ENCODE results near the gene GAS7. TPM values are rescaled to one million over a fixed set of nuclear protein-coding genes. Genes with fewer than 3 reads are reported as not detected.

Gene GAS7
- total and polyA plus RNA-seq, 2 experiments from 2014 or later, result 25.8 to 27.3 TPM

- peaks cover 3% of the 10 kb centered on the region for H4K20me1 ChIP-seq (ENCODE audit: insufficient read depth, poor library complexity, severe bottlenecking)
- peaks cover 50% of the 10 kb centered on the region for H3K79me2 ChIP-seq
- no peaks in the 10 kb centered on the region for H3K9me3 ChIP-seq (ENCODE audit: low read depth)
- no peaks in the 10 kb centered on the region for H3K9me2 ChIP-seq (replicated peaks; ENCODE audit: insufficient read depth)
- peaks cover 1% of the 10 kb centered on the region for H3K4me1 ChIP-seq (ENCODE audit: insufficient read depth)
- H2AFZ ChIP-seq, result no peak overlapping the region
- H3K36me3 ChIP-seq (replicated peaks; ENCODE audit: insufficient read depth, low read depth), result no peaks in the 10 kb centered on the region
- H3K27me3 ChIP-seq, result peaks cover 4% of the 10 kb centered on the region
- peak; percentile 31 for DNase-seq (ENCODE audit: low spot score)
- H3K4me3 ChIP-seq, result peak overlapping the region; percentile 97
- H3K27ac ChIP-seq, result peak overlapping the region; percentile 70
- TF ChIP-seq EZH2 (IDR thresholded peaks at IDR 0.05; ENCODE audit: borderline replicate concordance), result no peak
- H3K4me2 ChIP-seq, result peak overlapping the region; percentile 95
- WGBS (ENCODE audit: low lambda C conversion rate, missing lambda C conversion rate), result 18% methylated on average over 11 of the region's 11 CpGs
Observed at GRCh38 chr17:10197362-10197720, 1.1 kb downstream of the GAS7 start.

- H3K27me3 ChIP-seq, result peaks cover 4% of the 10 kb centered on the region
- 70% methylated on average over 4 of the region's 4 CpGs for WGBS (ENCODE audit: low lambda C conversion rate, missing lambda C conversion rate)
Observed at GRCh38 chr17:10196941-10197340, 1.5 kb downstream of the GAS7 start.

GRCh38 chr17:10196384-10196895 lies 2.0 kb downstream of the GAS7 start:
- TF ChIP-seq CTCF (IDR thresholded peaks at IDR 0.05; ENCODE audit: poor library complexity) (no peak), EZH2 (IDR thresholded peaks at IDR 0.05; ENCODE audit: borderline replicate concordance) (no peak), EZH2phosphoT487 (IDR thresholded peaks at IDR 0.05; ENCODE audit: low read depth, severe bottlenecking, unreplicated experiment) (no peak)
- no peak overlapping the region for H2AFZ ChIP-seq
- H3K4me1 ChIP-seq (ENCODE audit: insufficient read depth), result peaks cover 6% of the 10 kb centered on the region
- peak overlapping the region; percentile 97 for H3K4me3 ChIP-seq
- no peak overlapping the region for H3K27ac ChIP-seq
- peaks cover 4% of the 10 kb centered on the region for H3K27me3 ChIP-seq
- no peak for DNase-seq (ENCODE audit: low spot score)
- H3K79me2 ChIP-seq, result peaks cover 56% of the 10 kb centered on the region
- 93% methylated on average over 11 of the region's 11 CpGs for WGBS (ENCODE audit: low lambda C conversion rate, missing lambda C conversion rate)
- H3K9me2 ChIP-seq (replicated peaks; ENCODE audit: insufficient read depth), result no peaks in the 10 kb centered on the region
- H3K4me2 ChIP-seq, result peak overlapping the region; percentile 95
- no peaks in the 10 kb centered on the region for H3K9me3 ChIP-seq (ENCODE audit: low read depth)
- H3K36me3 ChIP-seq (replicated peaks; ENCODE audit: insufficient read depth, low read depth), result no peaks in the 10 kb centered on the region
- H4K20me1 ChIP-seq (ENCODE audit: insufficient read depth, poor library complexity, severe bottlenecking), result peaks cover 3% of the 10 kb centered on the region

More at GRCh38 chr17:10196941-10197340, 1.5 kb downstream of the GAS7 start:
- no peaks in the 10 kb centered on the region for H3K36me3 ChIP-seq (replicated peaks; ENCODE audit: insufficient read depth, low read depth)
- peaks cover 3% of the 10 kb centered on the region for H4K20me1 ChIP-seq (ENCODE audit: insufficient read depth, poor library complexity, severe bottlenecking)
- no peaks in the 10 kb centered on the region for H3K9me2 ChIP-seq (replicated peaks; ENCODE audit: insufficient read depth)
- no peaks in the 10 kb centered on the region for H3K9me3 ChIP-seq (ENCODE audit: low read depth)
- H3K4me1 ChIP-seq (ENCODE audit: insufficient read depth), result peaks cover 5% of the 10 kb centered on the region
- H3K4me2 ChIP-seq, result peak overlapping the region; percentile 95
- TF ChIP-seq EZH2phosphoT487 (IDR thresholded peaks at IDR 0.05; ENCODE audit: low read depth, severe bottlenecking, unreplicated experiment) (no peak), CTCF (IDR thresholded peaks at IDR 0.05; ENCODE audit: poor library complexity) (no peak), EZH2 (IDR thresholded peaks at IDR 0.05; ENCODE audit: borderline replicate concordance) (no peak)
- no peak overlapping the region for H2AFZ ChIP-seq
- peaks cover 52% of the 10 kb centered on the region for H3K79me2 ChIP-seq
- DNase-seq (ENCODE audit: low spot score), result no peak
- H3K4me3 ChIP-seq, result peak overlapping the region; percentile 97
- H3K27ac ChIP-seq, result peak overlapping the region; percentile 70

GRCh38 chr17:10195090-10195805 lies 3.2 kb downstream of the GAS7 start:
- H3K4me1 ChIP-seq (ENCODE audit: insufficient read depth), result peaks cover 6% of the 10 kb centered on the region
- peaks cover 4% of the 10 kb centered on the region for H3K27me3 ChIP-seq
- H3K27ac ChIP-seq, result no peak overlapping the region
- TF ChIP-seq EZH2 (IDR thresholded peaks at IDR 0.05; ENCODE audit: borderline replicate concordance) (no peak), EZH2phosphoT487 (IDR thresholded peaks at IDR 0.05; ENCODE audit: low read depth, severe bottlenecking, unreplicated experiment) (no peak), CTCF (IDR thresholded peaks at IDR 0.05; ENCODE audit: poor library complexity) (no peak)
- H3K4me2 ChIP-seq, result no peak overlapping the region
- H3K9me2 ChIP-seq (replicated peaks; ENCODE audit: insufficient read depth), result no peaks in the 10 kb centered on the region
- no peak overlapping the region for H2AFZ ChIP-seq
- H3K9me3 ChIP-seq (ENCODE audit: low read depth), result no peaks in the 10 kb centered on the region
- no peaks in the 10 kb centered on the region for H3K36me3 ChIP-seq (replicated peaks; ENCODE audit: insufficient read depth, low read depth)
- DNase-seq (ENCODE audit: low spot score), result no peak
- H4K20me1 ChIP-seq (ENCODE audit: insufficient read depth, poor library complexity, severe bottlenecking), result peaks cover 3% of the 10 kb centered on the region
- WGBS (ENCODE audit: low lambda C conversion rate, missing lambda C conversion rate), result 96% methylated on average over 4 of the region's 4 CpGs
- peaks cover 66% of the 10 kb centered on the region for H3K79me2 ChIP-seq
- H3K4me3 ChIP-seq, result no peak overlapping the region
